ENCODE results near the gene KSR2.

DNA sequence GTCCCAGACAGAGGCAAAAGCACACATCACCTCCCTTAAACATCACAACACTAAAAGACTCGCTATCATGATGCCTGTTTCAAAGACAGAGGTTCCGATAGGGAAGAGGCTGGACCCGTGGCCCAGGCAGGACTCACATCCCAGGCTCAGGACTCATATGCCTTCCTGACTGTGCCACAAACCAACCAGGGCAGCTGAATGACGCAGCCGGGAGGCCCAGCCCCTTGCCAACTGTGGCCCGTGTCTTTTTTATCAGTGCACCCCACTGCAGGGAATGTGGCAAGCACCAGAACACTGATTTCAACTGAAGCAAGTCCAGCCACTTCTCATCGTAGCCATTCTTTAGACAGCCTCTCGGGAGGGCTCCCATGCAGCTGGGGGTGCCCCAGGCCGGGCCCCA is 132.3 kb downstream of the KSR2 start:
- TF ChIP-seq CTCF (IDR thresholded peaks at IDR 0.05) (no peak), POLR2A (IDR thresholded peaks at IDR 0.05) (no peak)

Measured in testis (tissue), 2 donors.